Cardiac fibroblast (primary cell): ENCODE data around the gene CEND1.

Experiments used
- DNase-seq, 2 donors: peaks; one replicate each; pipeline versions ENCODE4 v3.0.0 to v3.0.0-alpha.2; 2010; ENCODE audit warnings: low read depth in 2 of 2
- H3K4me3 ChIP-seq, 2 donors: replicated peaks in 1 of 2; 1 replicate in 1 of 2; 2 replicates in 1 of 2; pipeline ENCODE4 v1.5.1; 2011; ENCODE audit warnings: low read depth in 2 of 2, low read length in 2 of 2, mild to moderate bottlenecking in 2 of 2, moderate library complexity in 1 of 2
- CTCF ChIP-seq: IDR thresholded peaks from one replicate; pipeline ENCODE4 v1.5.1; 2011; ENCODE audit warnings: low read depth, mild to moderate bottlenecking, low read length, inconsistent platforms

Gene CEND1

DNA sequence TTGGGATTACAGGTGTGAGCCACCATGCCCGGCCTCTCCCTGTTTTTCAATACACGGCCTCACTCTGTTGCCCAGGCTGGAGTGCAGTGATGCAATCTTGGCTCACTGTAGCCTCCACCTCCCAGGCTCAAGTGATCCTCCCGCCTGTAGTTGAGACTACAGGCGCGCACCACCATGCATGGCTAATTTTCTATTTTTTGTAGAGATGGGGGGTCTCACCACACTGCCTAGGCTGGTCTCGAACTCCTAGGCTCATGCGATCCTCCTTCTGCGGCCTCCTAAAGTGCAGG lies 24.1 kb downstream of the CEND1 start:
- TF ChIP-seq CTCF = no peak
- DNase-seq = no peak
- no peak overlapping the region for H3K4me3 ChIP-seq

- DNase-seq = peak; percentile 59
These were observed 24.7 kb downstream of the CEND1 start for GRCh38 chr11:765025-765801.

DNA sequence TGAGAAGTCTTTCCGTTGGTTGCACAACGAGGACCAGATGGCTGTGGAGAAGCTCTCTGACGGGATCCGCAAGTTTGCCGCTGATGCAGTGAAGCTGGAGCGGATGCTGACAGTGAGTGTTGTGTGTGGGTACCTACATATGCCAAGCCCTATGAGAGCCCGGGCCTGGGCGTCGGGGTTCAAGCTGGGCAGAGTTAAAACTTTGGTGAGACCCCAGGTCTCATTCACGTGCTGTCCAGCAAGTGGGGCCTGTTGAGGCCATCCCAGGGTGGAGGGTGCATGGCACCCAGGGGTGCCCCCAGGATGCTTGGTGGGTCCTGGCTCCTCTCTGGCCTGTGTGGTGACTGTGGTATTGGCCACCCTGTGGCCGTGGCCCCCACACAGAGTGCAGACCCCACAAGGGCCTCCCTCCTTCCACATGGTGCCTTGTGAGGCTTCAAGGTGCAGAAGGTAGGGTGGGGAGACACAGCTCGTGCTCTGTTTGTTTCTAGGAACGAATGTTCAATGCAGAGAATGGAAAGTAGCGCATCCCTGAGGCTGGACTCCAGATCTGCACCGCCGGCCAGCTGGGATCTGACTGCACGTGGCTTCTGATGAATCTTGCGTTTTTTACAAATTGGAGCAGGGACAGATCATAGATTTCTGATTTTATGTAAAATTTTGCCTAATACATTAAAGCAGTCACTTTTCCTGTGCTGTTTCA lies 25.4 kb downstream of the CEND1 start:
- DNase-seq = no peak
- TF ChIP-seq CTCF = no peak
- H3K4me3 ChIP-seq = no peak overlapping the region

More at GRCh38 chr11:765025-765801, 24.7 kb downstream of the CEND1 start:
- TF ChIP-seq CTCF = peak; percentile 62
- no peak overlapping the region for H3K4me3 ChIP-seq

- TF ChIP-seq CTCF = no peak
- no peak overlapping the region for H3K4me3 ChIP-seq
- DNase-seq = no peak
These were observed 26.2 kb downstream of the CEND1 start for GRCh38 chr11:763549-764321.

DNA sequence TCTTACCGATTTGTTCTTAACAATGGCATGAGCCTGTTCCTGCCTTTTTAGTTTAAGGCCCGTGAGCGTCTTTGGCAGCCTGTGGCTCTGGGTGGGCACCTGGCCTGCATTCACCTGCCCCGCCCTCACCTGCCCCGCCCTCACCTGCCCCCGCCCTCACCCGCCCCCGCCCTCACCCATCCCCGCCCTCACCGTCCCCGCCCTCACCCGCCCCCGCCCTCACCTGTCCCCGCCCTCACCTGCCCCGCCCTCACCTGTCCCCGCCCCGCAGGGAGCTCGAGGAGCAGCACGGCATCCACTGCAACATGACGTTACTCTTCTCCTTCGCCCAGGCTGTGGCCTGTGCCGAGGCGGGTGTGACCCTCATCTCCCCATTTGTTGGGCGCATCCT lies 26.8 kb downstream of the CEND1 start:
- H3K4me3 ChIP-seq = no peak overlapping the region
- no peak for DNase-seq
- TF ChIP-seq CTCF = no peak

- H3K4me3 ChIP-seq = no peak overlapping the region
- peak; percentile 14 for TF ChIP-seq CTCF
- DNase-seq = peak; percentile 69 to 93
These were observed 27.3 kb downstream of the CEND1 start for GRCh38 chr11:762421-763072.
